Prostate gland (tissue), 2 donors: ENCODE measurements around the gene KLF6. TPM values are rescaled to one million over a fixed set of nuclear protein-coding genes. Genes with fewer than 3 reads are reported as not detected.

ENCODE experiments used
- DNase-seq: peaks from one replicate; pipeline ENCODE4 v3.0.0-alpha.2; 2019; ENCODE audit warnings: low spot score
- H3K27ac ChIP-seq, 2 donors: fragments of 200-600 bp; sonication (generic); 2 replicates each; pipeline ENCODE4 v1.5.1; 2017 to 2019
- H3K27me3 ChIP-seq: fragments of 200-600 bp; sonication (generic); replicated peaks from 2 replicates; pipeline ENCODE4 v1.5.1; 2019; ENCODE audit not compliant: insufficient read depth
- H3K36me3 ChIP-seq, 2 donors: fragments of 200-600 bp; sonication (generic); 1 replicate in 1 of 2; 2 replicates in 1 of 2; pipeline versions ENCODE4 v1.5.1 to v1.8.1; 2017 to 2019
- H3K4me1 ChIP-seq: fragments of 200-600 bp; sonication (generic); replicated peaks from 2 replicates; pipeline ENCODE4 v1.5.1; 2019
- H3K4me3 ChIP-seq, 2 donors: fragments of 200-600 bp; sonication (generic); 2 replicates each; pipeline ENCODE4 v1.5.1; 2017 to 2019
- H3K9me3 ChIP-seq: fragments of 200-600 bp; sonication (generic); 2 replicates; pipeline ENCODE4 v1.5.1; 2017
- POLR2A ChIP-seq: fragments of 450-650 bp; IDR thresholded peaks from one replicate; pipeline ENCODE4 v1.6.1; 2016; ENCODE audit warnings: antibody characterized with exemption, mild to moderate bottlenecking
- POLR2AphosphoS5 ChIP-seq: sonication (generic); formaldehyde crosslinking; IDR thresholded peaks from one replicate; pipeline ENCODE4 v1.6.1; 2017; ENCODE audit warnings: antibody characterized with exemption
- WGBS: methylation state at CpG from one replicate; pipeline ENCODE4 v1.1.5; 2018; 5-methylcytosine and 5-hydroxymethylcytosine counted together
- intact Hi-C: fragments of 100-400 bp; cut with DNase I; formaldehyde crosslinking; loops from one replicate; pipeline ENCODE4 v1.14.2; 2022
- total RNA-seq, 2 donors: library from RNA; depleted of rRNA; stranded (reverse); fragments of >200 nt; gene quantifications; one replicate each; pipeline ENCODE4 v1.1.0, GENCODE V29; 2016
- TF ChIP-seq, protein P1 (sequence below), 4 experiments: fragments of 200-600 bp in 2 of 4; fragments of 450-650 bp in 2 of 4; sonication (generic) in 2 of 4; IDR thresholded peaks; 1 replicate in 3 of 4; 2 replicates in 1 of 4; pipeline ENCODE4 v1.5.1; 2016 to 2019; ENCODE audit warnings: antibody characterized with exemption in 4 of 4, mild to moderate bottlenecking in 2 of 4, moderate library complexity in 2 of 4

KLF6 gene
- total RNA-seq, 2 donors from 2014 or later: 17.5 to 42.3 TPM

DNA sequence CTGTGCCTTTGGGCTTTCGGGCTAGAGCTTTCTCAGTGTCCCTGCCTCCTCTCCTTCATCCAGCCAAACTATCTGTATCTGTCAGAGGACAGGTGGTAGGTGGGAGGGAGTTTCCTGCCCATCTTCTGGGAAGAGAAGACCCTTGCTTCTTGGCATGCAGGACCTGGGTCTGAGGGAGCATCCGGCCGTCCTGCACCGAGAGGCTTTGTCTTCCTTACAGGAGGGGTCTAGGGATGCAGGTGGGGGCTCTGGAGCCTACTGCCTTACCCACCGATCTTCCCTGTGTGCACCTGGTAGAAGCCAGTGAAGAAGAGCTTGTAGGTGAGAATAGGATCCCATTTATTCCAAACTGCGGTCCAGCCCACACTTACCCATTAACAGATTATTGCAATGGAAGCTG is 5.8 kb upstream of the KLF6 start:
- no peaks in the 10 kb centered on the region for H3K4me1 ChIP-seq
- TF ChIP-seq, protein P1, sequence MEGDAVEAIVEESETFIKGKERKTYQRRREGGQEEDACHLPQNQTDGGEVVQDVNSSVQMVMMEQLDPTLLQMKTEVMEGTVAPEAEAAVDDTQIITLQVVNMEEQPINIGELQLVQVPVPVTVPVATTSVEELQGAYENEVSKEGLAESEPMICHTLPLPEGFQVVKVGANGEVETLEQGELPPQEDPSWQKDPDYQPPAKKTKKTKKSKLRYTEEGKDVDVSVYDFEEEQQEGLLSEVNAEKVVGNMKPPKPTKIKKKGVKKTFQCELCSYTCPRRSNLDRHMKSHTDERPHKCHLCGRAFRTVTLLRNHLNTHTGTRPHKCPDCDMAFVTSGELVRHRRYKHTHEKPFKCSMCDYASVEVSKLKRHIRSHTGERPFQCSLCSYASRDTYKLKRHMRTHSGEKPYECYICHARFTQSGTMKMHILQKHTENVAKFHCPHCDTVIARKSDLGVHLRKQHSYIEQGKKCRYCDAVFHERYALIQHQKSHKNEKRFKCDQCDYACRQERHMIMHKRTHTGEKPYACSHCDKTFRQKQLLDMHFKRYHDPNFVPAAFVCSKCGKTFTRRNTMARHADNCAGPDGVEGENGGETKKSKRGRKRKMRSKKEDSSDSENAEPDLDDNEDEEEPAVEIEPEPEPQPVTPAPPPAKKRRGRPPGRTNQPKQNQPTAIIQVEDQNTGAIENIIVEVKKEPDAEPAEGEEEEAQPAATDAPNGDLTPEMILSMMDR (IDR thresholded peaks at IDR 0.05): no peak
- TF ChIP-seq POLR2AphosphoS5: no peak
- TF ChIP-seq POLR2A: no peak
- no peaks in the 10 kb centered on the region for H3K9me3 ChIP-seq
- intact Hi-C loops: no loop called here
- no peak overlapping the region for H3K4me3 ChIP-seq
- H3K36me3 ChIP-seq: no peaks in the 10 kb centered on the region
- H3K27ac ChIP-seq: no peak overlapping the region
- 80% methylated on average over 6 of the region's 6 CpGs for WGBS
- no peaks in the 10 kb centered on the region for H3K27me3 ChIP-seq
- DNase-seq: no peak

- H3K4me1 ChIP-seq: no peaks in the 10 kb centered on the region
- no peaks in the 10 kb centered on the region for H3K36me3 ChIP-seq
- WGBS: 86% methylated on average over 1 of the region's 1 CpG
- H3K4me3 ChIP-seq: no peak overlapping the region
- TF ChIP-seq POLR2AphosphoS5 (no peak), POLR2A (no peak)
- TF ChIP-seq, protein P1 (IDR thresholded peaks at IDR 0.05): no peak
- no peak for DNase-seq
- H3K9me3 ChIP-seq: no peaks in the 10 kb centered on the region
- intact Hi-C loops: no loop called here
- no peaks in the 10 kb centered on the region for H3K27me3 ChIP-seq
- no peak overlapping the region for H3K27ac ChIP-seq
These were observed 5.3 kb upstream of the KLF6 start for GRCh38 chr10:3790272-3790671.

DNA sequence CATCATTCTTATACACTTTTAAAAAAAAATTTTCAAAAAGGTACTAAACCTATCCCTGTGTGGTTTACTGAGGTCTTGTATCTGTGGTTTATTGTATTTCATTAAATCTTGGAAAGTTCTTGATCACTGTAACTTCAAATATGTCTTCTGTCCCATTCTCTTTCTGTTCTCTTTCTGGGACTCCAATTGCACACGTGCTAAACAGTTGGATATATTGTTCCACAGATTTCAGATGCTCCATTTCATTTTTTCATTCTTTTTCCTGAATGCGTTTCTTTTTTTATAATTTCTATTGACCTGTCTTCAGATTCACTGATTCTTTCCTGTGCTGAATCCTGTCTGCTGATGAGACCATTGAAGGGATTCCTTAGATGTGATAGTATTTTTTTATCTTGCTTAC is 4.6 kb upstream of the KLF6 start:
- Histone ChIP-seq H3K4me1 (no peaks in the 10 kb centered on the region), H3K4me3 (no peak overlapping the region), H3K27ac (no peak overlapping the region), H3K27me3 (no peaks in the 10 kb centered on the region), H3K36me3 (no peaks in the 10 kb centered on the region), H3K9me3 (no peaks in the 10 kb centered on the region)
- no peak for DNase-seq
- TF ChIP-seq, protein P1 (IDR thresholded peaks at IDR 0.05): no peak
- TF ChIP-seq POLR2A: no peak
- TF ChIP-seq POLR2AphosphoS5: no peak
- intact Hi-C loops: loop anchor here (5.0 to 10.0 kb wide), 2 partner anchors 63 to 405 kb away; no protein-coding TSS in a partner anchor
- WGBS: 93% methylated on average over 2 of the region's 2 CpGs

DNA sequence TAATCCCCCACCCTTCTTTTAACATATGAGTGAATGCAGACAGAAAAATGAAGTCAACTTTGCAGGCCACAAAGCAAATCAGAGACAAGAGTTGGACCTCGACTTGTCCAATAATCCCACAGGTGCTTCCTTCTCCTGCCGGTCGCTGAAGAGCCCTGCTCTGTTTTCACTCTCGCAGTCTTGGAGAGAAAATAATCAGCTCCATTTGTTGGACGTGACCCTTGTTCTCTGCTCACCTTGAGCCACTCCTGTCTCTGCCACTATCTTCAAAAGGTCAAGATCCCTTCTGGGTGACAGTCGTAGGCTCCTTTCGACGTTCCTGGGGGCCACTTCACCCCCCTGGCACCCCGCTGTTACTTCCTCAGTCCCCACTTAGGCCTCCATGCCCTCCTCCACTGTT is 2.8 kb upstream of the KLF6 start:
- Histone ChIP-seq H3K4me1 (no peaks in the 10 kb centered on the region), H3K27ac (no peak overlapping the region), H3K27me3 (no peaks in the 10 kb centered on the region), H3K36me3 (no peaks in the 10 kb centered on the region), H3K9me3 (no peaks in the 10 kb centered on the region), H3K4me3 (no peak overlapping the region)
- no peak for TF ChIP-seq POLR2A
- TF ChIP-seq, protein P1 (IDR thresholded peaks at IDR 0.05): no peak
- no peak for TF ChIP-seq POLR2AphosphoS5
- DNase-seq: no peak
- 89% methylated on average over 9 of the region's 9 CpGs for WGBS
- intact Hi-C loops: loop anchor here (5.0 to 10.0 kb wide), 2 partner anchors 64 to 407 kb away; no protein-coding TSS in a partner anchor

GRCh38 chr10:3787016-3787400 is 2.0 kb upstream of the KLF6 start:
- Histone ChIP-seq H3K36me3 (no peaks in the 10 kb centered on the region), H3K9me3 (no peaks in the 10 kb centered on the region), H3K27me3 (no peaks in the 10 kb centered on the region), H3K4me3 (no peak overlapping the region), H3K4me1 (no peaks in the 10 kb centered on the region), H3K27ac (no peak overlapping the region)
- TF ChIP-seq POLR2A (no peak), POLR2AphosphoS5 (no peak)
- TF ChIP-seq, protein P1 (IDR thresholded peaks at IDR 0.05): no peak
- intact Hi-C loops: loop anchor here (5.0 to 10.0 kb wide), 2 partner anchors 65 to 408 kb away; no protein-coding TSS in a partner anchor
- DNase-seq: no peak
- 90% methylated on average over 3 of the region's 3 CpGs for WGBS
